Stimulated activated CD4-positive, alpha-beta T cell treated with anti-CD3 and anti-CD28 coated beads, Interleukin-12 subunit alpha, Interleukin-12 subunit beta, amount 100 ng/mL, for 24 hours (primary cell): ENCODE results near the gene INIP.
"Not testable (repeated sequence)": the region's sequence is repeated elsewhere in the genome, so short reads cannot be mapped to it uniquely, and the experiment has no call there.

Experiments used
- DNase-seq, 2 experiments: peaks; one replicate each; pipeline ENCODE4 v3.0.0-alpha.2; 2020; ENCODE audit warnings: low read depth in 2 of 2

The INIP gene

GRCh38 chr9:112673221-112673620, 44.7 kb downstream of the INIP start:
- DNase-seq, result not testable (repeated sequence)

GRCh38 chr9:112670991-112671625, 46.8 kb downstream of the INIP start:
- DNase-seq, result no peak

- DNase-seq, result no peak
Observed at GRCh38 chr9:112669326-112669725, 48.6 kb downstream of the INIP start.

- no peak for DNase-seq
Observed at GRCh38 chr9:112665347-112665746, 52.6 kb downstream of the INIP start.

- DNase-seq, result no peak
Observed at GRCh38 chr9:112664531-112664930, 53.4 kb downstream of the INIP start.

- no peak for DNase-seq
Observed at GRCh38 chr9:112663681-112664080, 54.2 kb downstream of the INIP start.

GRCh38 chr9:112659906-112660305, 58.0 kb downstream of the INIP start:
- no peak for DNase-seq

GRCh38 chr9:112655668-112656067, 62.2 kb downstream of the INIP start:
- DNase-seq, result no peak

- DNase-seq, result no peak
Observed at GRCh38 chr9:112654282-112654681, 63.6 kb downstream of the INIP start.

GRCh38 chr9:112648624-112649023, 69.3 kb downstream of the INIP start:
- no peak for DNase-seq

GRCh38 chr9:112647596-112647995, 70.3 kb downstream of the INIP start:
- no peak for DNase-seq

- DNase-seq, result no peak
Observed at GRCh38 chr9:112642126-112642525, 75.8 kb downstream of the INIP start.

- no peak for DNase-seq
Observed at GRCh38 chr9:112640311-112640710, 77.6 kb downstream of the INIP start.
